ENCODE measurements around the gene PALMD. TPM values are rescaled to one million over a fixed set of nuclear protein-coding genes. Genes with fewer than 3 reads are reported as not detected.

PALMD gene
- total and polyA plus RNA-seq, 2 of the 8 experiments (the other 6 are each of a cell fraction or from before 2014, with no cell fraction given) = not detected

DNA sequence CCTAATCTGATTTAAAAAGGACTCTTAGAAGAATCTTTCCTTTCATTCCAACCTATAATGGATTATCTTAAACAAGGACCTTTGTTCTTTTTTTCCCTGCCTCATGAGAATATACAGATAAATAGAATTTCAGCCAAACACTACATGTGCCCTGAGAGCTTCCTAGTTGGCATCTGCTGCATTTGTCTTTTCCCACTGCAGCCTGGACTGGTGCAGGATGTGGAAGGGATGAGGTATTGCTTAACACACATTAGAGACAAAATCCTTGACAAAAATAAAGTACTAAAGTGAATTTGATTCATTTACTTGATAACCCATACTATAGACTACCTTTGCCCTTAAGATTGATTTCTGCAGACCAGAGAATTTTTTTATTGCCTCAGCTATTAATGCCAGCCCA lies 59.5 kb downstream of the PALMD start:
- ChIA-PET CTCF (ENCODE audit: partially characterized antibody) (interaction anchor here (0.7 to 4.3 kb wide), 12 partner anchors 13 to 911 kb away, joined by 3 to 24 read pairs (median 3); no protein-coding TSS in a partner anchor), POLR2A (ENCODE audit: partially characterized antibody) (no interaction called here)
- no peaks in the 10 kb centered on the region for H3K23me2 ChIP-seq (ENCODE audit: low read depth, low read length)
- DNase-seq (ENCODE audit: low read depth in 1 of 2, low spot score in 2 of 2) (no peak), FAIRE-seq (no peak)
- H4K5ac ChIP-seq (ENCODE audit: insufficient read length, low read depth, low read length) = no peak overlapping the region
- H2BK12ac ChIP-seq (ENCODE audit: low read depth, low read length) = no peak overlapping the region
- no peak overlapping the region for H3K56ac ChIP-seq (replicated peaks; ENCODE audit: insufficient read length, low read depth, low read length)
- H3K79me1 ChIP-seq (ENCODE audit: low read depth, low read length) = no peaks in the 10 kb centered on the region
- no peak overlapping the region for H3K27ac ChIP-seq (ENCODE audit: low read depth, low read length)
- no peak overlapping the region for H3K23ac ChIP-seq (ENCODE audit: insufficient read length)
- H2BK15ac ChIP-seq (ENCODE audit: low read length) = no peak overlapping the region
- H2AK5ac ChIP-seq (ENCODE audit: low read depth, low read length) = no peak overlapping the region
- H3K4ac ChIP-seq (replicated peaks; ENCODE audit: insufficient read length, low read depth, low read length) = no peak overlapping the region
- no peak overlapping the region for H3K9ac ChIP-seq (replicated peaks in 1 of 4; ENCODE audit: extremely low read depth in 1 of 4, low read depth in 3 of 4, low read length in 3 of 4)
- 0 out of 8 replicates have a peak, but pooled peaks cover 0 to 3% (median 0%) of the 10 kb centered on the region in 4 experiments for H3K36me3 ChIP-seq (ENCODE audit: control insufficient read depth in 2 of 4, insufficient read depth in 4 of 4, low read length in 3 of 4)
- H3K18ac ChIP-seq (ENCODE audit: extremely low read depth, low read length) = no peak overlapping the region
- H2BK20ac ChIP-seq (ENCODE audit: low read length) = no peak overlapping the region
- H3K9me3 ChIP-seq (ENCODE audit: insufficient read depth in 2 of 2, low read depth in 1 of 2, low read length in 1 of 2) = peaks cover 2 to 4% of the 10 kb centered on the region in 2 experiments; a peak in 1 of 4 replicates
- no peak overlapping the region for H3K4me3 ChIP-seq (ENCODE audit: extremely low read depth in 1 of 4, insufficient read depth in 2 of 4, low read depth in 3 of 4, low read length in 4 of 4)
- H3K4me1 ChIP-seq (replicated peaks in 1 of 4; ENCODE audit: control insufficient read depth in 3 of 4, insufficient read depth in 4 of 4, low read length in 3 of 4) = no peaks in the 10 kb centered on the region
- no peak overlapping the region for H4K91ac ChIP-seq (replicated peaks; ENCODE audit: insufficient read length, low read length)
- H3K14ac ChIP-seq (ENCODE audit: insufficient read length) = no peak overlapping the region
- H3K27me3 ChIP-seq (replicated peaks in 1 of 4; ENCODE audit: control insufficient read depth in 3 of 4, extremely low read depth in 1 of 4, insufficient read depth in 3 of 4, low read length in 3 of 4) = no peaks in the 10 kb centered on the region
- H2BK5ac ChIP-seq (ENCODE audit: low read depth, low read length) = no peak overlapping the region
- H3K79me2 ChIP-seq (ENCODE audit: control insufficient read depth in 1 of 2, insufficient read depth in 2 of 2, low read length in 2 of 2) = no peaks in the 10 kb centered on the region
- H3K4me2 ChIP-seq (ENCODE audit: insufficient read depth in 1 of 2, low read depth in 2 of 2, low read length in 2 of 2) = no peak overlapping the region
- no peak overlapping the region for H2BK120ac ChIP-seq (replicated peaks; ENCODE audit: low read depth, low read length)
- no peak overlapping the region for H4K8ac ChIP-seq (ENCODE audit: extremely low read depth, insufficient read depth, low read length)
- no peaks in the 10 kb centered on the region for H4K20me1 ChIP-seq (replicated peaks in 1 of 2; ENCODE audit: control insufficient read depth in 1 of 2, insufficient read depth in 2 of 2, low read length in 2 of 2)
- no peak overlapping the region for H2AFZ ChIP-seq (ENCODE audit: low read length)
- TF ChIP-seq EZH2 (IDR thresholded peaks at IDR 0.05; ENCODE audit: low read depth, low read length, severe bottlenecking) (no peak), SIX5 (IDR thresholded peaks at IDR 0.05; ENCODE audit: low read depth, low read length) (no peak), CHD1 (IDR thresholded peaks at IDR 0.05; ENCODE audit: low read depth, low read length) (no peak)
